Fibroblast of lung (primary cell): Measurements from ENCODE around the gene GGTLC1. TPM values are rescaled to one million over a fixed set of nuclear protein-coding genes. Genes with fewer than 3 reads are reported as not detected.

Experiments used
- DNase-seq, 2 donors: peaks; one replicate each; pipeline versions ENCODE4 v3.0.0 to v3.0.0-alpha.2; 2010; ENCODE audit warnings: low read depth in 2 of 2
- H2AFZ ChIP-seq: 2 replicates; pipeline ENCODE4 v1.5.1; 2012; ENCODE audit warnings: low read length, control low read depth, inconsistent platforms
- H3K27ac ChIP-seq: 2 replicates; pipeline ENCODE4 v1.5.1; 2011; ENCODE audit warnings: low read length, control low read depth; ENCODE audit not compliant: insufficient read depth
- H3K27me3 ChIP-seq: 2 replicates; pipeline ENCODE4 v1.5.1; 2011; ENCODE audit warnings: mild to moderate bottlenecking, low read length; ENCODE audit not compliant: control insufficient read depth, insufficient read depth
- H3K36me3 ChIP-seq: 2 replicates; pipeline ENCODE4 v1.5.1; 2011; ENCODE audit warnings: low read length; ENCODE audit not compliant: control insufficient read depth, insufficient read depth
- H3K4me1 ChIP-seq: 2 replicates; pipeline ENCODE4 v1.5.1; 2011; ENCODE audit warnings: low read length; ENCODE audit not compliant: control insufficient read depth, insufficient read depth; ENCODE audit errors: extremely low read depth
- H3K4me2 ChIP-seq: 2 replicates; pipeline ENCODE4 v1.5.1; 2011; ENCODE audit warnings: low read length, control low read depth; ENCODE audit not compliant: insufficient read depth; ENCODE audit errors: extremely low read depth
- H3K4me3 ChIP-seq, 4 experiments: fragments of 200-600 bp in 1 of 4; sonication (generic) in 1 of 4; replicated peaks in 1 of 4; 2 replicates each; pipeline ENCODE4 v1.5.1; 2011 to 2016; ENCODE audit warnings: low read length in 4 of 4, low read depth in 3 of 4, mild to moderate bottlenecking in 3 of 4, control low read depth in 2 of 4, inconsistent platforms in 1 of 4, mixed read lengths in 1 of 4; ENCODE audit not compliant: insufficient read depth in 1 of 4; ENCODE audit errors: control extremely low read depth in 1 of 4
- H3K79me2 ChIP-seq: 2 replicates; pipeline ENCODE4 v1.5.1; 2012; ENCODE audit warnings: mild to moderate bottlenecking, low read length, inconsistent platforms; ENCODE audit not compliant: control insufficient read depth, insufficient read depth
- H3K9ac ChIP-seq: 2 replicates; pipeline ENCODE4 v1.5.1; 2011; ENCODE audit warnings: mild to moderate bottlenecking, low read length, control low read depth; ENCODE audit not compliant: insufficient read depth
- H3K9me3 ChIP-seq: 2 replicates; pipeline ENCODE4 v1.5.1; 2012; ENCODE audit warnings: low read depth, low read length; ENCODE audit not compliant: control insufficient read depth, insufficient read depth
- H4K20me1 ChIP-seq: 2 replicates; pipeline ENCODE4 v1.5.1; 2011; ENCODE audit warnings: low read length; ENCODE audit not compliant: control insufficient read depth, insufficient read depth; ENCODE audit errors: extremely low read depth
- CTCF ChIP-seq, 2 donors: IDR thresholded peaks in 1 of 2; conservative IDR thresholded peaks in 1 of 2; 1 replicate in 1 of 2; 2 replicates in 1 of 2; pipeline ENCODE4 v1.5.1; 2011 to 2012; ENCODE audit warnings: low read length in 2 of 2, control low read depth in 1 of 2, inconsistent platforms in 1 of 2, low read depth in 1 of 2, mild to moderate bottlenecking in 1 of 2
- EZH2 ChIP-seq: IDR thresholded peaks from 2 replicates; pipeline ENCODE4 v1.5.1; 2012; ENCODE audit warnings: low read length, control low read depth, mild to moderate bottlenecking; ENCODE audit errors: missing control alignments
- polyA plus RNA-seq, 2 donors: library from polyadenylated mRNA; depleted of rRNA in 1 of 2; stranded (reverse) in 1 of 2; unstranded in 1 of 2; fragments of >200 nt; gene quantifications; 2 replicates each; pipeline ENCODE4 v1.2.1, GENCODE V29; 2011 to 2012; ENCODE audit warnings: missing spikeins in 1 of 2
- total RNA-seq: library from RNA; depleted of rRNA; stranded (reverse); fragments of >200 nt; gene quantifications from 2 replicates; pipeline ENCODE4 v1.2.1, GENCODE V29; 2014

GGTLC1 gene
- total and polyA plus RNA-seq, 2 donors (not counting 1 experiment from before 2014, with no cell fraction given), result not detected

GRCh38 chr20:23970049-23970448, 18.5 kb downstream of the GGTLC1 start:
- no peak for DNase-seq
- H3K9ac ChIP-seq, result no peak overlapping the region
- H3K27me3 ChIP-seq, result no peaks in the 10 kb centered on the region
- H3K79me2 ChIP-seq, result no peaks in the 10 kb centered on the region
- no peak overlapping the region for H3K27ac ChIP-seq
- no peak overlapping the region for H2AFZ ChIP-seq
- H3K36me3 ChIP-seq, result no peaks in the 10 kb centered on the region
- H4K20me1 ChIP-seq, result no peaks in the 10 kb centered on the region
- no peaks in the 10 kb centered on the region for H3K4me1 ChIP-seq
- H3K4me3 ChIP-seq, result no peak overlapping the region
- no peaks in the 10 kb centered on the region for H3K9me3 ChIP-seq
- no peak overlapping the region for H3K4me2 ChIP-seq
- no peak for TF ChIP-seq CTCF (conservative IDR thresholded peaks at IDR 0.05 in 1 of 2, IDR thresholded peaks at IDR 0.05 in 1 of 2; ENCODE audit: low read depth in 1 of 2, low read length in 2 of 2)
- no peak for TF ChIP-seq EZH2

- H3K79me2 ChIP-seq, result no peaks in the 10 kb centered on the region
- no peaks in the 10 kb centered on the region for H3K36me3 ChIP-seq
- H3K4me1 ChIP-seq, result no peaks in the 10 kb centered on the region
- no peaks in the 10 kb centered on the region for H3K9me3 ChIP-seq
- DNase-seq, result no peak
- H3K27ac ChIP-seq, result no peak overlapping the region
- TF ChIP-seq EZH2 (no peak), CTCF (conservative IDR thresholded peaks at IDR 0.05 in 1 of 2, IDR thresholded peaks at IDR 0.05 in 1 of 2; ENCODE audit: low read depth in 1 of 2, low read length in 2 of 2) (no peak)
- H4K20me1 ChIP-seq, result no peaks in the 10 kb centered on the region
- no peak overlapping the region for H3K9ac ChIP-seq
- no peaks in the 10 kb centered on the region for H3K27me3 ChIP-seq
- no peak overlapping the region for H3K4me2 ChIP-seq
- no peak overlapping the region for H2AFZ ChIP-seq
- H3K4me3 ChIP-seq, result no peak overlapping the region
These were observed 21.0 kb downstream of the GGTLC1 start for GRCh38 chr20:23967616-23967979.

GRCh38 chr20:23966927-23967615, 21.5 kb downstream of the GGTLC1 start:
- no peaks in the 10 kb centered on the region for H3K4me1 ChIP-seq
- no peak overlapping the region for H2AFZ ChIP-seq
- H3K27ac ChIP-seq, result no peak overlapping the region
- no peaks in the 10 kb centered on the region for H3K27me3 ChIP-seq
- no peaks in the 10 kb centered on the region for H3K9me3 ChIP-seq
- H3K36me3 ChIP-seq, result no peaks in the 10 kb centered on the region
- no peak for DNase-seq
- H3K9ac ChIP-seq, result no peak overlapping the region
- no peaks in the 10 kb centered on the region for H3K79me2 ChIP-seq
- TF ChIP-seq CTCF (conservative IDR thresholded peaks at IDR 0.05 in 1 of 2, IDR thresholded peaks at IDR 0.05 in 1 of 2; ENCODE audit: low read depth in 1 of 2, low read length in 2 of 2) (no peak), EZH2 (no peak)
- no peak overlapping the region for H3K4me2 ChIP-seq
- no peaks in the 10 kb centered on the region for H4K20me1 ChIP-seq
- H3K4me3 ChIP-seq, result no peak overlapping the region
